SK-N-SH (cell line): ENCODE results near the gene IL10RB. TPM values are rescaled to one million over a fixed set of nuclear protein-coding genes. Genes with fewer than 3 reads are reported as not detected.

Experiments used
- CTCF ChIA-PET: fragments of 300-600, 350-600 bp; formaldehyde crosslinking; extraction: SDS; loops from one replicate; lab custom pipeline; 2021; lab: Yijun Ruan, JAX
- POLR2A ChIA-PET: fragments of 350-600 bp; sonication (Branson Sonifier 250); formaldehyde crosslinking; extraction: SDS; loops from one replicate; lab custom pipeline; 2020; ENCODE audit warnings: antibody characterized with exemption, inconsistent platforms; lab: Yijun Ruan, JAX
- DNase-seq: peaks from one replicate; pipeline ENCODE4 v3.0.0; 2012
- H2AFZ ChIP-seq: fragments of 200-600 bp; sonication (generic); 2 replicates; pipeline ENCODE4 v1.8.1; 2016; ENCODE audit warnings: antibody characterized with exemption, mild to moderate bottlenecking, low read depth
- H3F3A ChIP-seq: fragments of 200-600 bp; sonication (generic); replicated peaks from 2 replicates; pipeline ENCODE3; 2016; ENCODE audit warnings: antibody characterized with exemption, mild to moderate bottlenecking; ENCODE audit not compliant: insufficient read depth
- H3K27ac ChIP-seq, 2 experiments: fragments of 200-500 bp in 1 of 2; fragments of 200-600 bp in 1 of 2; sonication (Bioruptor generic) in 1 of 2; sonication (generic), shearing (Covaris generic) in 1 of 2; 2 replicates each; pipeline versions ENCODE4 v1.5.1 to v1.6.1; 2014 to 2016; ENCODE audit warnings: low read depth in 2 of 2, inconsistent platforms in 1 of 2, low read length in 1 of 2, mild to moderate bottlenecking in 1 of 2, mixed read lengths in 1 of 2
- H3K27me3 ChIP-seq: fragments of 200-600 bp; sonication (generic), shearing (Covaris generic); 2 replicates; pipeline ENCODE4 v1.6.1; 2016; ENCODE audit warnings: mixed run types; ENCODE audit not compliant: insufficient read depth
- H3K36me3 ChIP-seq, 2 experiments: fragments of 200-500 bp in 1 of 2; fragments of 200-600 bp in 1 of 2; sonication (Bioruptor generic) in 1 of 2; sonication (generic) in 1 of 2; replicated peaks in 1 of 2; 2 replicates each; pipeline versions ENCODE3 to v1.5.1; 2014 to 2016; ENCODE audit warnings: low read length in 1 of 2, mild to moderate bottlenecking in 1 of 2; ENCODE audit not compliant: insufficient read depth in 2 of 2, control insufficient read depth in 1 of 2
- H3K4me1 ChIP-seq, 2 experiments: fragments of 200-500 bp in 1 of 2; fragments of 200-600 bp in 1 of 2; sonication (Bioruptor generic) in 1 of 2; sonication (generic), shearing (Covaris generic) in 1 of 2; 2 replicates each; pipeline versions ENCODE4 v1.5.1 to v1.6.1; 2014 to 2016; ENCODE audit warnings: low read depth in 1 of 2, low read length in 1 of 2, mixed run types in 1 of 2; ENCODE audit not compliant: insufficient read depth in 2 of 2, control insufficient read depth in 1 of 2
- H3K4me2 ChIP-seq: fragments of 200-600 bp; sonication (generic), shearing (Covaris generic); 2 replicates; pipeline ENCODE4 v1.6.1; 2017; ENCODE audit warnings: mixed run types
- H3K4me3 ChIP-seq, 2 experiments: fragments of 200-500 bp in 1 of 2; fragments of 200-600 bp in 1 of 2; sonication (Bioruptor generic) in 1 of 2; sonication (generic), shearing (Covaris generic) in 1 of 2; 2 replicates each; pipeline versions ENCODE4 v1.5.1 to v1.8.1; 2014 to 2016; ENCODE audit warnings: low read depth in 2 of 2, inconsistent platforms in 1 of 2, low read length in 1 of 2, mild to moderate bottlenecking in 1 of 2, mixed read lengths in 1 of 2, moderate library complexity in 1 of 2
- H3K79me2 ChIP-seq: fragments of 200-600 bp; sonication (generic); 2 replicates; pipeline ENCODE4 v1.8.1; 2017; ENCODE audit warnings: mild to moderate bottlenecking; ENCODE audit not compliant: insufficient read depth
- H3K9ac ChIP-seq: fragments of 200-600 bp; sonication (generic); 2 replicates; pipeline ENCODE4 v1.6.1; 2017; ENCODE audit warnings: mixed run types
- H3K9me2 ChIP-seq: fragments of 200-600 bp; sonication (generic); 2 replicates; pipeline ENCODE4 v1.6.1; 2017; ENCODE audit warnings: mixed run types
- H3K9me3 ChIP-seq: fragments of 200-600 bp; sonication (generic); 2 replicates; pipeline ENCODE4 v1.6.1; 2017; ENCODE audit warnings: mixed run types, mild to moderate bottlenecking, moderate library complexity
- H4K20me1 ChIP-seq: fragments of 200-600 bp; sonication (generic); 2 replicates; pipeline ENCODE4 v1.6.1; 2017; ENCODE audit warnings: mild to moderate bottlenecking, mixed run types; ENCODE audit not compliant: insufficient read depth
- EP300 ChIP-seq, 2 experiments: IDR thresholded peaks; 2 replicates each; pipeline versions ENCODE4 v1.4.0 to v1.6.1; 2012; ENCODE audit warnings: borderline replicate concordance in 1 of 2, low read depth in 1 of 2, low read length in 1 of 2
- MEF2A ChIP-seq: IDR thresholded peaks from 2 replicates; pipeline ENCODE4 v1.4.0; 2012; ENCODE audit warnings: low read depth, borderline replicate concordance
- NFIC ChIP-seq: IDR thresholded peaks from 2 replicates; pipeline ENCODE4 v1.4.0; 2012; ENCODE audit warnings: borderline replicate concordance
- NRF1 ChIP-seq: IDR thresholded peaks from 2 replicates; pipeline ENCODE4 v1.6.1; 2012; ENCODE audit warnings: low read depth, mild to moderate bottlenecking, low read length
- RAD21 ChIP-seq: IDR thresholded peaks from 2 replicates; pipeline ENCODE4 v1.6.1; 2012; ENCODE audit warnings: mild to moderate bottlenecking, low read length
- RFX5 ChIP-seq: IDR thresholded peaks from 2 replicates; pipeline ENCODE4 v1.6.1; 2012; ENCODE audit warnings: mild to moderate bottlenecking, improper control_type of control experiment, low read length
- SMC3 ChIP-seq: IDR thresholded peaks from 2 replicates; pipeline ENCODE4 v1.6.1; 2012; ENCODE audit warnings: low read depth, low read length, improper control_type of control experiment
- TAF1 ChIP-seq: IDR thresholded peaks from 2 replicates; pipeline ENCODE4 v1.6.1; 2012; ENCODE audit warnings: low read depth, mild to moderate bottlenecking, low read length, moderate library complexity, borderline replicate concordance
- TCF12 ChIP-seq: IDR thresholded peaks from 2 replicates; pipeline ENCODE4 v1.4.0; 2012
- WGBS: methylation state at CpG from one replicate; pipeline ENCODE4 v1.1.6; 2017; ENCODE audit warnings: low lambda C conversion rate; 5-methylcytosine and 5-hydroxymethylcytosine counted together
- polyA plus RNA-seq, 3 experiments: library from polyadenylated mRNA; depleted of rRNA; stranded (reverse); fragments of >200 nt; gene quantifications; 2 replicates each; pipeline ENCODE4 v1.2.3, GENCODE V29; 2012
- TF ChIP-seq, protein P1 (sequence below): fragments of 150-350 bp; IDR thresholded peaks from 2 replicates; pipeline ENCODE4 v1.6.1; 2016; ENCODE audit warnings: mild to moderate bottlenecking, low read depth, low read length
- TF ChIP-seq, protein P2 (sequence below): IDR thresholded peaks from 2 replicates; pipeline ENCODE4 v1.4.0; 2012; ENCODE audit warnings: low read depth, borderline replicate concordance

The IL10RB gene
- polyA plus RNA-seq, 1 of the 3 experiments (the other 2 are of a cell fraction), result 20.1 TPM

DNA sequence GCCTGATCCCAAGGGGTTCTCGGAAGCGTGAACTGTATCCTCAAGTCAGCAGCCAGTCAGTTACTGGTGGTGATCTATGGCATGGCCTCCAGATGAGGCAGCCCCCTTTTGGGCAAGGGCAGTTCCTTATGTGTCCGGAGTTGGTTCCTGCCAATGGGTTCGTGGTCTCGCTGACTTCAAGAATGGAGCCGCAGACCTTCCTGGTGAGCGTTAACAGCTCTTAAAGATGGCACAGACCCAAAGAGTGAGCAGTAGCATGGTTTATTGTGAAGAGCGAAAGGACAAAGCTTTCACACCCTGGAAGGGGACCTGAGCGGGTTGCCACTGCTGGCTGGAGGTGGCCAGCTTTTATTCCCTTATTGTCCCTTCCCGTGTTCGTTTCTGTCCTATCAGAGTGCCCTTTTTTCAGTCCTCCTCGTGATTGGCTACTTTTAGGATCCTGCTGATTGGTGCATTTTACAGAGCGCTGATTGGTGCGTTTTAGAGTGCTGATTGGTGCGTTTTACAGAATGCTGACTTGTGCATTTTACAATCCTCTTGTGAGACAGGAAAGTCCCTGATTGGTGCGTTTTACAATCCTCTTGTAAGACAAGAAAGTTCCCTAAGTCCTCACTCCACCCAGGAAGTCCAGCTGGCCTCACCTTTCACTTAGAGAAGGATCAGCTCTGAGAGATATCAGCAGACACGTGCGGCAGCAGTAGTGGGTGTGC is 8.9 kb upstream of the IL10RB start (continued):
- TF ChIP-seq SMC3 (no peak), MEF2A (no peak)

DNA sequence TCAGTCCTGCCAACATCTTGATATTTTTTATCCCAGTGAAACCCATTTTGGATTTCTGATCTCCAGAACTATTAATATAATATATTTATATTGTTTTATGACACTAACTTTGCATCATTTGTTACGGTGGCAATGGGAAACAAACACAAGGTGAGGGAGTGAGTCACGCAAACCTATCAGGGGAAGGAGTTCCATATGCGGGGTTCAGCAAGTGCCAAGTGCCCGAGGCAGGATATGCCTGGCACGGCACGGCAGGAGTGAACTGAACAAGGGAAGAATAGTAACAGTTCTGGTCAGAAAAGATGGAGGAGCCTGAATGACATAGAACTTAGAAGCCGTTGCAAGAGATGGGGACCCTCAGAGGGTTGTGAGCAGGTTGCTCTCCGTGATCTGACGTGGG is 7.7 kb upstream of the IL10RB start:
- 98% methylated on average over 9 of the region's 9 CpGs for WGBS
- no peak overlapping the region for H3K4me3 ChIP-seq
- H3K9me3 ChIP-seq, result no peaks in the 10 kb centered on the region
- TF ChIP-seq NFIC (no peak), RFX5 (no peak), SMC3 (no peak), TAF1 (no peak)
- TF ChIP-seq, protein P1, sequence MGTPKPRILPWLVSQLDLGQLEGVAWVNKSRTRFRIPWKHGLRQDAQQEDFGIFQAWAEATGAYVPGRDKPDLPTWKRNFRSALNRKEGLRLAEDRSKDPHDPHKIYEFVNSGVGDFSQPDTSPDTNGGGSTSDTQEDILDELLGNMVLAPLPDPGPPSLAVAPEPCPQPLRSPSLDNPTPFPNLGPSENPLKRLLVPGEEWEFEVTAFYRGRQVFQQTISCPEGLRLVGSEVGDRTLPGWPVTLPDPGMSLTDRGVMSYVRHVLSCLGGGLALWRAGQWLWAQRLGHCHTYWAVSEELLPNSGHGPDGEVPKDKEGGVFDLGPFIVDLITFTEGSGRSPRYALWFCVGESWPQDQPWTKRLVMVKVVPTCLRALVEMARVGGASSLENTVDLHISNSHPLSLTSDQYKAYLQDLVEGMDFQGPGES, result no peak
- no peaks in the 10 kb centered on the region for H4K20me1 ChIP-seq
- no peak overlapping the region for H3K4me2 ChIP-seq
- CTCF ChIA-PET, result no interaction called here
- no peak overlapping the region for H3K9ac ChIP-seq
- no peaks in the 10 kb centered on the region for H3K79me2 ChIP-seq
- no peaks in the 10 kb centered on the region for H3K4me1 ChIP-seq
- POLR2A ChIA-PET, result no interaction called here
- no peaks in the 10 kb centered on the region for H3K9me2 ChIP-seq
- H3F3A ChIP-seq, result no peaks in the 10 kb centered on the region
- H3K27ac ChIP-seq, result no peak overlapping the region
- no peaks in the 10 kb centered on the region for H3K27me3 ChIP-seq
- H2AFZ ChIP-seq, result no peak overlapping the region
- DNase-seq, result no peak
- peaks cover 15 to 33% of the 10 kb centered on the region in 2 experiments for H3K36me3 ChIP-seq

DNA sequence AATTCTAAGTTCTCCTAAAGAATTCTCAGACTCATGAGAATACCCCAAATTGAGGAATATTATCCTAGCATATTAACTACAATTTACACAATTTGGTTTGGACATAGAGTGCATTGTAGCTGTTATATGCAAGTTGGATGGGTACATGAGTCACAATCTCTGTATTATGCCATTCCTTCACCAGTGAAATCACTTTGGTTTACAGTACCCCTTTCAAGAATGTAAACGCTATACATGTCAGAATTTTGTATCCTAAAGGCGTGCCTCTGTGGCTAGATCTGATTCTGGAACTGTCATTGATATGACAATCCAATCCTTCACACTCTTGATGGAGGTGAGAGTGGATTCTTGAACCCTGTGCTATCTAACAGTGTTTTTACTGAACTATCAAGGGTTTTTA is 6.7 kb upstream of the IL10RB start:
- WGBS, result 85% methylated on average over 2 of the region's 2 CpGs
- H3K9me2 ChIP-seq, result no peaks in the 10 kb centered on the region
- H3K4me3 ChIP-seq, result no peak overlapping the region
- DNase-seq, result no peak
- no peaks in the 10 kb centered on the region for H3F3A ChIP-seq
- no peak overlapping the region for H2AFZ ChIP-seq
- ChIA-PET POLR2A (no interaction called here), CTCF (interaction anchor here (1.5 kb wide), 1 partner anchor 64 kb away, joined by 3 read pairs; no protein-coding TSS in a partner anchor)
- H3K9me3 ChIP-seq, result no peaks in the 10 kb centered on the region
- H3K4me1 ChIP-seq, result no peaks in the 10 kb centered on the region
- peaks cover 15 to 25% of the 10 kb centered on the region in 2 experiments for H3K36me3 ChIP-seq
- H3K79me2 ChIP-seq, result no peaks in the 10 kb centered on the region
- no peaks in the 10 kb centered on the region for H4K20me1 ChIP-seq
- no peaks in the 10 kb centered on the region for H3K27me3 ChIP-seq
- TF ChIP-seq EP300 (IDR thresholded peaks at IDR 0.05; ENCODE audit: borderline replicate concordance in 1 of 2, low read depth in 1 of 2, low read length in 1 of 2) (no peak), TCF12 (no peak), RAD21 (no peak), NRF1 (no peak)
- TF ChIP-seq, protein P2, sequence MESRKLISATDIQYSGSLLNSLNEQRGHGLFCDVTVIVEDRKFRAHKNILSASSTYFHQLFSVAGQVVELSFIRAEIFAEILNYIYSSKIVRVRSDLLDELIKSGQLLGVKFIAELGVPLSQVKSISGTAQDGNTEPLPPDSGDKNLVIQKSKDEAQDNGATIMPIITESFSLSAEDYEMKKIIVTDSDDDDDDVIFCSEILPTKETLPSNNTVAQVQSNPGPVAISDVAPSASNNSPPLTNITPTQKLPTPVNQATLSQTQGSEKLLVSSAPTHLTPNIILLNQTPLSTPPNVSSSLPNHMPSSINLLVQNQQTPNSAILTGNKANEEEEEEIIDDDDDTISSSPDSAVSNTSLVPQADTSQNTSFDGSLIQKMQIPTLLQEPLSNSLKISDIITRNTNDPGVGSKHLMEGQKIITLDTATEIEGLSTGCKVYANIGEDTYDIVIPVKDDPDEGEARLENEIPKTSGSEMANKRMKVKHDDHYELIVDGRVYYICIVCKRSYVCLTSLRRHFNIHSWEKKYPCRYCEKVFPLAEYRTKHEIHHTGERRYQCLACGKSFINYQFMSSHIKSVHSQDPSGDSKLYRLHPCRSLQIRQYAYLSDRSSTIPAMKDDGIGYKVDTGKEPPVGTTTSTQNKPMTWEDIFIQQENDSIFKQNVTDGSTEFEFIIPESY, result no peak
- no peak overlapping the region for H3K4me2 ChIP-seq
- H3K9ac ChIP-seq, result no peak overlapping the region
- H3K27ac ChIP-seq, result no peak overlapping the region
